ENCODE data around the gene PCDHA5.

DNA sequence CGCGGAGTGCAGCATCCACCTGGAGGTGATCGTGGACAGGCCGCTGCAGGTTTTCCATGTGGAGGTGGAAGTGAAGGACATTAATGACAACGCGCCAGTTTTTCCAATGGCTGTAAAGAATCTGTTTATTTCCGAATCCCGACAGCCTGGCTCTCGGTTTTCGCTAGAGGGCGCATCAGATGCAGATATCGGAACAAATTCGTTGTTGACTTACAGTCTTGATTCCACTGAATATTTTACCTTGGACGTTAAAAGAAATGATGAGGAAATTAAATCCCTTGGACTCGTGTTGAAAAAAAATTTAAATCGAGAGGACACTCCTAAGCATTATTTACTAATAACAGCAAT, 19.9 kb upstream of the PCDHA5 start:
- TF ChIP-seq, protein P1, sequence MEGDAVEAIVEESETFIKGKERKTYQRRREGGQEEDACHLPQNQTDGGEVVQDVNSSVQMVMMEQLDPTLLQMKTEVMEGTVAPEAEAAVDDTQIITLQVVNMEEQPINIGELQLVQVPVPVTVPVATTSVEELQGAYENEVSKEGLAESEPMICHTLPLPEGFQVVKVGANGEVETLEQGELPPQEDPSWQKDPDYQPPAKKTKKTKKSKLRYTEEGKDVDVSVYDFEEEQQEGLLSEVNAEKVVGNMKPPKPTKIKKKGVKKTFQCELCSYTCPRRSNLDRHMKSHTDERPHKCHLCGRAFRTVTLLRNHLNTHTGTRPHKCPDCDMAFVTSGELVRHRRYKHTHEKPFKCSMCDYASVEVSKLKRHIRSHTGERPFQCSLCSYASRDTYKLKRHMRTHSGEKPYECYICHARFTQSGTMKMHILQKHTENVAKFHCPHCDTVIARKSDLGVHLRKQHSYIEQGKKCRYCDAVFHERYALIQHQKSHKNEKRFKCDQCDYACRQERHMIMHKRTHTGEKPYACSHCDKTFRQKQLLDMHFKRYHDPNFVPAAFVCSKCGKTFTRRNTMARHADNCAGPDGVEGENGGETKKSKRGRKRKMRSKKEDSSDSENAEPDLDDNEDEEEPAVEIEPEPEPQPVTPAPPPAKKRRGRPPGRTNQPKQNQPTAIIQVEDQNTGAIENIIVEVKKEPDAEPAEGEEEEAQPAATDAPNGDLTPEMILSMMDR (IDR thresholded peaks at IDR 0.05): no peak
- TF ChIP-seq POLR2A (IDR thresholded peaks at IDR 0.05): no peak
